ENCODE measurements around the gene MOB3A. TPM values are rescaled to one million over a fixed set of nuclear protein-coding genes. Genes with fewer than 3 reads are reported as not detected.

The MOB3A gene
- total and polyA plus RNA-seq, 8 donors = 9.9 to 181 (median 25.9) TPM

GRCh38 chr19:2033115-2033824 is 62.9 kb downstream of the MOB3A start:
- H3K36me3 ChIP-seq = peaks cover 2 to 8% (median 8%) of the 10 kb centered on the region in 4 donors
- H3K4me1 ChIP-seq = peaks cover 38 to 73% (median 54%) of the 10 kb centered on the region in 4 donors
- H3K9me3 ChIP-seq = peaks cover 6 to 11% (median 8%) of the 10 kb centered on the region in 4 donors
- 90 to 98% (median 95%) methylated on average over 4 to 6 of the region's 6 CpGs for WGBS, 5 donors
- peak overlapping the region; percentile 90 to 97 (median 95) for H3K27ac ChIP-seq
- no peak for DNase-seq
- no peak overlapping the region for H3K4me3 ChIP-seq
- intact Hi-C loops (cut with DNase I; ENCODE audit: low total_unique reads) = no loop called here
- TF ChIP-seq POLR2A (IDR thresholded peaks at IDR 0.05) (no peak), CTCF (IDR thresholded peaks at IDR 0.05) (no peak), POLR2AphosphoS5 (IDR thresholded peaks at IDR 0.05) (no peak), EP300 (IDR thresholded peaks at IDR 0.05) (no peak)
- no peaks in the 10 kb centered on the region for H3K27me3 ChIP-seq

GRCh38 chr19:2032296-2032941 is 63.7 kb downstream of the MOB3A start:
- Histone ChIP-seq H3K27ac (peak overlapping the region; percentile 90 to 97 (median 95)), H3K4me1 (peaks cover 38 to 73% (median 54%) of the 10 kb centered on the region in 4 donors), H3K36me3 (no peaks in the 10 kb centered on the region), H3K27me3 (no peaks in the 10 kb centered on the region), H3K4me3 (peak overlapping the region in 3 of 4 donors; percentile 5 to 29 (median 27)), H3K9me3 (peaks cover 6 to 11% (median 8%) of the 10 kb centered on the region in 4 donors)
- no peak for TF ChIP-seq POLR2A (IDR thresholded peaks at IDR 0.05)
- TF ChIP-seq CTCF (IDR thresholded peaks at IDR 0.05) = no peak
- TF ChIP-seq EP300 (IDR thresholded peaks at IDR 0.05) = peak; percentile 87
- TF ChIP-seq POLR2AphosphoS5 (IDR thresholded peaks at IDR 0.05) = peak; percentile 88 to 96 (median 94)
- 6 to 11% (median 8%) methylated on average over 18 to 19 of the region's 19 CpGs for WGBS, 5 donors
- peak; percentile 96 to 98 for DNase-seq
- intact Hi-C loops (cut with DNase I; ENCODE audit: low total_unique reads) = no loop called here

- H3K36me3 ChIP-seq = no peaks in the 10 kb centered on the region
- 71 to 77% (median 72%) methylated on average over 9 of the region's 9 CpGs for WGBS, 5 donors
- peak overlapping the region in 2 of 5 donors; percentile 2 to 38 for H3K27ac ChIP-seq
- intact Hi-C loops (cut with DNase I; ENCODE audit: low total_unique reads) = no loop called here
- H3K27me3 ChIP-seq = no peaks in the 10 kb centered on the region
- peaks cover 0 to 4% (median 2%) of the 10 kb centered on the region in 4 donors for H3K9me3 ChIP-seq
- peaks cover 11 to 44% (median 30%) of the 10 kb centered on the region in 4 donors for H3K4me1 ChIP-seq
- DNase-seq = peak in 1 of 2 donors; percentile 19
- H3K4me3 ChIP-seq = no peak overlapping the region
- TF ChIP-seq CTCF (IDR thresholded peaks at IDR 0.05) (peak in 1 of 7 experiments; percentile 17), POLR2A (IDR thresholded peaks at IDR 0.05) (no peak), EP300 (IDR thresholded peaks at IDR 0.05) (no peak), POLR2AphosphoS5 (IDR thresholded peaks at IDR 0.05) (no peak)
Observed at GRCh38 chr19:2027361-2027760, 68.8 kb downstream of the MOB3A start.

- intact Hi-C loops (cut with DNase I; ENCODE audit: low total_unique reads) = no loop called here
- DNase-seq = no peak
- no peaks in the 10 kb centered on the region for H3K27me3 ChIP-seq
- H3K9me3 ChIP-seq = peaks cover 0 to 4% (median 2%) of the 10 kb centered on the region in 4 donors
- peaks cover 5 to 38% (median 24%) of the 10 kb centered on the region in 4 donors for H3K4me1 ChIP-seq
- no peaks in the 10 kb centered on the region for H3K36me3 ChIP-seq
- TF ChIP-seq EP300 (IDR thresholded peaks at IDR 0.05) (no peak), POLR2A (IDR thresholded peaks at IDR 0.05) (no peak), POLR2AphosphoS5 (IDR thresholded peaks at IDR 0.05) (no peak), CTCF (IDR thresholded peaks at IDR 0.05) (no peak)
- 75 to 86% (median 80%) methylated on average over 10 of the region's 10 CpGs for WGBS, 5 donors
- H3K4me3 ChIP-seq = no peak overlapping the region
- H3K27ac ChIP-seq = peak overlapping the region in 1 of 5 donors; percentile 38
Observed at GRCh38 chr19:2026770-2027169, 69.4 kb downstream of the MOB3A start.

Measured in stomach (tissue), 9 donors.